HEK293T (cell line): ENCODE results near the gene EPS8L1.
"Not testable (repeated sequence)": the region's sequence is repeated elsewhere in the genome, so short reads cannot be mapped to it uniquely, and the experiment has no call there.

Source experiments
- CTCF ChIA-PET: fragments of 350-600 bp; formaldehyde crosslinking; extraction: SDS; loops from one replicate; lab custom pipeline; 2021; ENCODE audit warnings: antibody characterized with exemption, inconsistent platforms; lab: Yijun Ruan, JAX
- POLR2A ChIA-PET: fragments of 350-600 bp; formaldehyde crosslinking; extraction: SDS; loops from one replicate; lab custom pipeline; 2020; ENCODE audit warnings: antibody characterized with exemption, inconsistent platforms; lab: Yijun Ruan, JAX
- DNase-seq: peaks from one replicate; pipeline ENCODE4 v3.0.0; 2012; ENCODE audit warnings: mixed read lengths; ENCODE audit errors: extremely low spot score
- ARNT ChIP-seq: fragments of 450-650 bp; IDR thresholded peaks from 2 replicates; pipeline ENCODE4 v1.6.1; 2017; ENCODE audit warnings: mild to moderate bottlenecking
- BHLHE40 ChIP-seq: fragments of 450-650 bp; IDR thresholded peaks from 2 replicates; pipeline ENCODE4 v1.6.1; 2016; ENCODE audit warnings: mild to moderate bottlenecking, moderate library complexity, borderline replicate concordance
- CTBP1 ChIP-seq: fragments of 450-650 bp; IDR thresholded peaks from 2 replicates; pipeline ENCODE4 v1.6.1; 2016; ENCODE audit warnings: borderline replicate concordance
- ELF4 ChIP-seq: fragments of 450-650 bp; IDR thresholded peaks from 2 replicates; pipeline ENCODE4 v1.6.1; 2017; ENCODE audit warnings: antibody characterized with exemption
- FOXA1 ChIP-seq: fragments of 450-650 bp; IDR thresholded peaks from 2 replicates; pipeline ENCODE4 v1.6.1; 2016; ENCODE audit warnings: mild to moderate bottlenecking
- FOXK2 ChIP-seq: fragments of 450-650 bp; IDR thresholded peaks from 2 replicates; pipeline ENCODE4 v1.6.1; 2016; ENCODE audit warnings: mild to moderate bottlenecking
- FOXM1 ChIP-seq: fragments of 450-650 bp; IDR thresholded peaks from 2 replicates; pipeline ENCODE4 v1.6.1; 2017; ENCODE audit warnings: mild to moderate bottlenecking, borderline replicate concordance
- HDGF ChIP-seq: fragments of 450-650 bp; IDR thresholded peaks from 2 replicates; pipeline ENCODE4 v1.6.1; 2017; ENCODE audit warnings: antibody characterized with exemption, borderline replicate concordance
- L3MBTL2 ChIP-seq: fragments of 450-650 bp; conservative IDR thresholded peaks from 2 replicates; pipeline ENCODE4 v1.6.1; 2016; ENCODE audit warnings: mild to moderate bottlenecking
- LEF1 ChIP-seq: fragments of 450-650 bp; IDR thresholded peaks from 2 replicates; pipeline ENCODE4 v1.6.1; 2017; ENCODE audit warnings: mild to moderate bottlenecking, borderline replicate concordance
- NFRKB ChIP-seq: fragments of 450-650 bp; IDR thresholded peaks from 2 replicates; pipeline ENCODE4 v1.6.1; 2016; ENCODE audit warnings: mild to moderate bottlenecking, moderate library complexity
- SP1 ChIP-seq: fragments of 450-650 bp; IDR thresholded peaks from 2 replicates; pipeline ENCODE4 v1.6.1; 2017
- SUZ12 ChIP-seq: fragments of 450-650 bp; IDR thresholded peaks from 2 replicates; pipeline ENCODE4 v1.6.1; 2016; ENCODE audit warnings: mild to moderate bottlenecking
- TARDBP ChIP-seq: fragments of 450-650 bp; IDR thresholded peaks from 2 replicates; pipeline ENCODE4 v1.6.1; 2016
- ZNF384 ChIP-seq: fragments of 450-650 bp; IDR thresholded peaks from 2 replicates; pipeline ENCODE4 v1.6.1; 2016
- TF ChIP-seq, protein P1 (sequence below): fragments of 450-650 bp; IDR thresholded peaks from 2 replicates; pipeline ENCODE4 v1.6.1; 2016

EPS8L1 gene

GRCh38 chr19:55099557-55100506, 24.2 kb downstream of the EPS8L1 start:
- no peak for DNase-seq
- ChIA-PET CTCF (no interaction called here), POLR2A (no interaction called here)

DNA sequence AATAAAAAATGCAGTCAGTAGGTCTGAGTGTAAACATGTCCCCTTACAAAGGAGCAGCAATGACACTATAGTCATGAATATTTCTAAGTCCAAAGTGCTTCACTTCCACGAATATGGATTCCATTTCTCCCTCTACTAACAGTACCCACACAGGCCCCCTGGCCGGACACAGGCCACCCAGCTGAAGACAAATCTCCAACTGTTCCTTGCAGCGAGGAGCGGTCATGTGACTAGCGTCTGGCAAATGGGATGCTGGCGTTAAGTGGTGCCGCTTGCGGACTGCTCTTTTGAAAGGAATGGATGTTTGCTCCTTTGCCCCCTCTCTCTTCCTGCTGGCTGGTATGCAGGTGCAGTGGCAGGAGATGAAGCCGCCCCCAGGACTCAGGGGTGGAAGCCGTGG, 25.6 kb downstream of the EPS8L1 start:
- no peak for DNase-seq
- POLR2A ChIA-PET = no interaction called here
- TF ChIP-seq CTBP1 (no peak), BHLHE40 (no peak), L3MBTL2 (no peak), FOXA1 (no peak), SP1 (no peak), FOXK2 (no peak), NFRKB (no peak), LEF1 (no peak), SUZ12 (no peak), ARNT (no peak)
- TF ChIP-seq, protein P1, sequence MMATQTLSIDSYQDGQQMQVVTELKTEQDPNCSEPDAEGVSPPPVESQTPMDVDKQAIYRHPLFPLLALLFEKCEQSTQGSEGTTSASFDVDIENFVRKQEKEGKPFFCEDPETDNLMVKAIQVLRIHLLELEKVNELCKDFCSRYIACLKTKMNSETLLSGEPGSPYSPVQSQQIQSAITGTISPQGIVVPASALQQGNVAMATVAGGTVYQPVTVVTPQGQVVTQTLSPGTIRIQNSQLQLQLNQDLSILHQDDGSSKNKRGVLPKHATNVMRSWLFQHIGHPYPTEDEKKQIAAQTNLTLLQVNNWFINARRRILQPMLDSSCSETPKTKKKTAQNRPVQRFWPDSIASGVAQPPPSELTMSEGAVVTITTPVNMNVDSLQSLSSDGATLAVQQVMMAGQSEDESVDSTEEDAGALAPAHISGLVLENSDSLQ = no peak
- CTCF ChIA-PET = no interaction called here

More at GRCh38 chr19:55099557-55100506, 24.2 kb downstream of the EPS8L1 start:
- TF ChIP-seq FOXK2 (no peak), ZNF384 (no peak), CTBP1 (no peak), NFRKB (no peak), L3MBTL2 (no peak)

DNA sequence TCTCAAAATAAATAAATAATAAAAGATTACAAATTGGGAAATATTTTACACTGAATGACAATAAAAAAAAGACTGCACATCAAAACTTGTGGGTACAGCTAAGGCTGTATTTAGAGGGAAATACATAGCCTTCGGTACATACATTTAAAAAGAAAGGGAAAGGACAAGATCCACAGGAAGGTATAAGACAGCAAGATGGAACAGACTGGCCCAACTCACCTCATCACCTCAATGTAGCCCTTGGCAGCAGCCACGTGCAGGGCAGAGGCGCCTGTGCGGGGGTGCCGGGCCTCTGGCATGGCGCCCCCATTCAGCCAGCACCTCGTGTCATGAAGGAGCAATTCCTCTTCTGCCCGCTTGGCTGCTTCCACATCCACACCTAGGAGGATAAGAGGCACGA, 27.5 kb downstream of the EPS8L1 start:
- TF ChIP-seq SUZ12 (no peak), HDGF (no peak), FOXA1 (no peak), FOXK2 (no peak), FOXM1 (no peak)
- ChIA-PET CTCF (no interaction called here), POLR2A (no interaction called here)
- DNase-seq = no peak

DNA sequence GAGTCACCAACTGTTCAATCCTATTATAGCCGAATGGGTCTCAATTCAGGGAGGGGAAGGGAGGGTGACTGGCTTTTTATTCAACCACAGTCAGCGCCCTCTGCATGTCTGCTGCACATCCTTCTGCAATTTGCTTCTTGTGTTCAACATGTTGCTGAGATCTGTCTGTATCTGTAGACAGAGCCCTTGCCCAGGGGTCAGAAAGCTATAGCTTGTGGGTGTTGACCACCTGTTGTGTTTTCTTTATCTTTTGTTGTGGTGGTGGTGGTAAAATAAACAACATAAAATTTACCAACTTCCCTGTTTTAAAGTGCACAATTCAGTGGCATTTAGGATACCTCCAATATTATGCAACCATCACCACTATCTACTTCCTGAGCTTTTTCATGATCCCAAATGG, 29.6 kb downstream of the EPS8L1 start:
- ChIA-PET CTCF (no interaction called here), POLR2A (no interaction called here)
- DNase-seq = no peak
- no peak for TF ChIP-seq FOXM1

DNA sequence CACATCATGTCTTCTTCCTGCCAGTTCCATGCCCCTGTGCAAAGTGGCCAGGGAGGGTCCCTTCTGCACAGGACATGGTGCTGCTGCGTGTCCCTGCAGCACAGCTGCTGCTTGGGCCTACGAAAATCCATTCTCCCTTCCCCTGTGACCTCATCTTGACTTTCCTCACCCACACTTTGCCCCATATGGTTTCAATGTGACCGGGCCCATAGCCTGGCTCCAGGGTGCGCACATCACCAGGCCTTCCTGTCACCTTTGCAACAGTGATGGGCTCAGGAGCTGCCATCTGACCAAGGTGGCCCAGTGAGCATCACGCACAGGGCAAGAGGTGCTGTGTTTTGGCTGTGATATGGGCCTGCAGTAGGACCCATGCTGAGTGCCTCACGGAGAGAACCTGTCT, 30.9 kb downstream of the EPS8L1 start:
- ChIA-PET POLR2A (no interaction called here), CTCF (interaction anchor here (0.7 kb wide), 1 partner anchor 19 kb away, joined by 3 read pairs; no protein-coding TSS in a partner anchor)
- no peak for TF ChIP-seq NFRKB
- no peak for TF ChIP-seq ARNT
- TF ChIP-seq HDGF = no peak
- TF ChIP-seq FOXA1 = no peak
- no peak for TF ChIP-seq L3MBTL2
- DNase-seq = no peak

DNA sequence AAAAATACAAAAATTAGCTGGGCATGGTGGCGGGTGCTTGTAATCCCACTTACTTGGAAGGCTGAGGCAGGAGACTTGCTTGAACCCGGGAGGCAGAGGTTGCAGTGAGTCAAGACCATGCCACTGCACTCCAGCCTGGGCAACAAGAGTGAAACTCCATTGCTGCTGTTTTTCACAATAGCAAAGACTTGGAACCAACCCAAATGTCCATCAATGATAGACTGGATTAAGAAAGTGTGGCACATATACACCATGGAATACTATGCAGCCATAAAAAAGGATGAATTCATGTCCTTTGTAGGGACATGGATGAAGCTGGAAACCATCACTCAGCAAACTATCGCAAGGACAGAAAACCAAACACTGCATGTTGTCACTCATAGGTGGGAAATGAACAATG, 31.6 kb downstream of the EPS8L1 start:
- DNase-seq, POLR2A ChIA-PET, CTCF ChIA-PET: not testable (repeated sequence)

DNA sequence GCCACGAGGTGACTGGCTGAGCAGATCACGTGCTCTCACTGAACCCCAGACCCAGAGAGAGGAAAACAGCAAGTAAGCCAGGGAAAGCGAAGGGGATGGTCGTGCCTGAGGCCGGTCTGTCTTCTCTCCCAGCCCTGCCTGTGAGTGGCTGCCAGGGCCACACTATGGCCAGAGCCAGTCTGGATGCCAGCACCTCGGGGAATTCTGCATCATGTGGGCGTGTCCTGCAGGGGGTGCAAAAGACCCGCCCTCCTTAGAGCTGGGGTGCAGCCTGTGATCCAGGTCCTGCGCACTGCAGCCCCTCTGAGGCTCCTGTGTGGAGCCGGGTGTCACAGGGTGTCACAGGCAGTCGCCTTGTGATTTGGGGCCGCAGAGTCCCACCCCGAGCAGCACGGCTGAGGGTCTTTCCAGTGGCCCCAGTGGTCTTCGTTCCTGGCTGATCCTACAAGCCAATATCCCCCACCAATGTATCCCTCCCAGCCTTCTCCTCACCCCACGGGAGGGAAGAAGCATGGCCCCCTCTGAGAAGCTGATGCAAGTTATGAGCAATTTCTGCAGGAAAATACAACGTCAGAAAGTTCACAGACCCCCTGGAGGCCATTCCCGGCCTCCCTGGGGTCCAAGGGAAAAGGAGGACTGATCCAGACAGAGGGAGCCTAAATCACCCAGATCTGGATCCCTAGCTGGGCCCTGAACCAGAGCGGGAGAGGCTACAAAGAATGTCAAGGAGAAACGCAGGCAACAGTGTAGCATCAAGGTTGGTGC, 34.0 kb downstream of the EPS8L1 start:
- CTCF ChIA-PET = no interaction called here
- TF ChIP-seq L3MBTL2 (no peak), NFRKB (no peak), CTBP1 (no peak), FOXK2 (no peak), ZNF384 (no peak), ELF4 (no peak)
- DNase-seq = no peak
- POLR2A ChIA-PET = no interaction called here

- ChIA-PET POLR2A (no interaction called here), CTCF (no interaction called here)
- TF ChIP-seq FOXK2 (no peak), FOXM1 (no peak), BHLHE40 (no peak), ZNF384 (no peak), L3MBTL2 (no peak), LEF1 (no peak), HDGF (no peak), ELF4 (no peak), TARDBP (no peak), CTBP1 (no peak), SP1 (no peak), ARNT (no peak), NFRKB (no peak), FOXA1 (no peak), SUZ12 (no peak)
- TF ChIP-seq, protein P1 = no peak
- DNase-seq = no peak
These were observed 35.7 kb downstream of the EPS8L1 start for GRCh38 chr19:55111238-55111831.
